ENCODE data around the gene ALK. TPM values are rescaled to one million over a fixed set of nuclear protein-coding genes. Genes with fewer than 3 reads are reported as not detected.

The ALK gene
- total and polyA plus RNA-seq, 2 donors (not counting 1 experiment from before 2014, with no cell fraction given), result under 0.01 to 0.02 TPM

GRCh38 chr2:29619689-29620088 is 301.7 kb downstream of the ALK start:
- Histone ChIP-seq H3K79me2 (ENCODE audit: control insufficient read depth, insufficient read depth, low read length) (no peaks in the 10 kb centered on the region), H4K20me1 (ENCODE audit: control insufficient read depth, extremely low read depth, insufficient read depth, low read length) (no peaks in the 10 kb centered on the region), H3K27ac (ENCODE audit: insufficient read depth, low read length) (no peak overlapping the region), H3K4me1 (ENCODE audit: control insufficient read depth, extremely low read depth, insufficient read depth, low read length) (no peaks in the 10 kb centered on the region), H2AFZ (ENCODE audit: low read length) (no peak overlapping the region), H3K4me2 (ENCODE audit: extremely low read depth, insufficient read depth, low read length) (no peak overlapping the region), H3K27me3 (ENCODE audit: control insufficient read depth, insufficient read depth, low read length) (no peaks in the 10 kb centered on the region), H3K9ac (ENCODE audit: insufficient read depth, low read length) (no peak overlapping the region), H3K36me3 (ENCODE audit: control insufficient read depth, insufficient read depth, low read length) (no peaks in the 10 kb centered on the region), H3K4me3 (replicated peaks in 1 of 4; ENCODE audit: control extremely low read depth in 1 of 4, insufficient read depth in 1 of 4, low read depth in 3 of 4, low read length in 4 of 4) (no peak overlapping the region), H3K9me3 (ENCODE audit: control insufficient read depth, insufficient read depth, low read depth, low read length) (no peaks in the 10 kb centered on the region)
- TF ChIP-seq CTCF (conservative IDR thresholded peaks at IDR 0.05 in 1 of 2, IDR thresholded peaks at IDR 0.05 in 1 of 2; ENCODE audit: low read depth in 1 of 2, low read length in 2 of 2) (no peak), EZH2 (IDR thresholded peaks at IDR 0.05; ENCODE audit: low read length, missing control alignments) (no peak)
- DNase-seq (ENCODE audit: low read depth in 2 of 2), result no peak

- Histone ChIP-seq H3K79me2 (ENCODE audit: control insufficient read depth, insufficient read depth, low read length) (no peaks in the 10 kb centered on the region), H3K36me3 (ENCODE audit: control insufficient read depth, insufficient read depth, low read length) (no peaks in the 10 kb centered on the region), H3K9ac (ENCODE audit: insufficient read depth, low read length) (no peak overlapping the region), H2AFZ (ENCODE audit: low read length) (no peak overlapping the region), H3K4me3 (replicated peaks in 1 of 4; ENCODE audit: control extremely low read depth in 1 of 4, insufficient read depth in 1 of 4, low read depth in 3 of 4, low read length in 4 of 4) (no peak overlapping the region), H3K27me3 (ENCODE audit: control insufficient read depth, insufficient read depth, low read length) (no peaks in the 10 kb centered on the region), H3K9me3 (ENCODE audit: control insufficient read depth, insufficient read depth, low read depth, low read length) (no peaks in the 10 kb centered on the region), H3K4me2 (ENCODE audit: extremely low read depth, insufficient read depth, low read length) (no peak overlapping the region), H3K4me1 (ENCODE audit: control insufficient read depth, extremely low read depth, insufficient read depth, low read length) (no peaks in the 10 kb centered on the region), H3K27ac (ENCODE audit: insufficient read depth, low read length) (no peak overlapping the region), H4K20me1 (ENCODE audit: control insufficient read depth, extremely low read depth, insufficient read depth, low read length) (no peaks in the 10 kb centered on the region)
- TF ChIP-seq EZH2 (IDR thresholded peaks at IDR 0.05; ENCODE audit: low read length, missing control alignments), result no peak
- TF ChIP-seq CTCF (conservative IDR thresholded peaks at IDR 0.05 in 1 of 2, IDR thresholded peaks at IDR 0.05 in 1 of 2; ENCODE audit: low read depth in 1 of 2, low read length in 2 of 2), result no peak
- DNase-seq (ENCODE audit: low read depth in 2 of 2), result no peak
These were observed 303.4 kb downstream of the ALK start for GRCh38 chr2:29618024-29618423.

GRCh38 chr2:29617351-29617750 is 304.0 kb downstream of the ALK start:
- Histone ChIP-seq H3K9me3 (ENCODE audit: control insufficient read depth, insufficient read depth, low read depth, low read length) (no peaks in the 10 kb centered on the region), H3K36me3 (ENCODE audit: control insufficient read depth, insufficient read depth, low read length) (no peaks in the 10 kb centered on the region), H2AFZ (ENCODE audit: low read length) (no peak overlapping the region), H3K9ac (ENCODE audit: insufficient read depth, low read length) (no peak overlapping the region), H3K4me3 (replicated peaks in 1 of 4; ENCODE audit: control extremely low read depth in 1 of 4, insufficient read depth in 1 of 4, low read depth in 3 of 4, low read length in 4 of 4) (no peak overlapping the region), H4K20me1 (ENCODE audit: control insufficient read depth, extremely low read depth, insufficient read depth, low read length) (no peaks in the 10 kb centered on the region), H3K4me2 (ENCODE audit: extremely low read depth, insufficient read depth, low read length) (no peak overlapping the region), H3K27me3 (ENCODE audit: control insufficient read depth, insufficient read depth, low read length) (no peaks in the 10 kb centered on the region), H3K79me2 (ENCODE audit: control insufficient read depth, insufficient read depth, low read length) (no peaks in the 10 kb centered on the region), H3K4me1 (ENCODE audit: control insufficient read depth, extremely low read depth, insufficient read depth, low read length) (no peaks in the 10 kb centered on the region), H3K27ac (ENCODE audit: insufficient read depth, low read length) (no peak overlapping the region)
- TF ChIP-seq CTCF (conservative IDR thresholded peaks at IDR 0.05 in 1 of 2, IDR thresholded peaks at IDR 0.05 in 1 of 2; ENCODE audit: low read depth in 1 of 2, low read length in 2 of 2) (no peak), EZH2 (IDR thresholded peaks at IDR 0.05; ENCODE audit: low read length, missing control alignments) (no peak)
- no peak for DNase-seq (ENCODE audit: low read depth in 2 of 2)
